Small intestine (tissue), 7 donors: ENCODE results near the gene SLC25A22. TPM values are rescaled to one million over a fixed set of nuclear protein-coding genes. Genes with fewer than 3 reads are reported as not detected.

ENCODE experiments used
- DNase-seq, 2 donors: peaks; one replicate each; pipeline versions ENCODE4 v3.0.0 to v3.0.0-alpha.2; 2013
- FAIRE-seq: peaks from 2 replicates; lab custom pipeline; 2012; peaks lifted over from hg19 to GRCh38; lab: Jason Lieb, UNC
- H3K27ac ChIP-seq, 3 donors: one replicate each; pipeline ENCODE4 v1.5.1; 2013; ENCODE audit warnings: low read length in 2 of 3, mild to moderate bottlenecking in 2 of 3, control low read depth in 1 of 3, inconsistent platforms in 1 of 3, low read depth in 1 of 3, moderate library complexity in 1 of 3
- H3K27me3 ChIP-seq, 3 donors: one replicate each; pipeline ENCODE4 v1.6.1; 2013; ENCODE audit warnings: low read length in 3 of 3, inconsistent platforms in 1 of 3; ENCODE audit not compliant: control insufficient read depth in 3 of 3, insufficient read depth in 3 of 3
- H3K36me3 ChIP-seq, 3 donors: one replicate each; pipeline ENCODE4 v1.6.1; 2013; ENCODE audit warnings: low read length in 3 of 3, inconsistent platforms in 1 of 3, low read depth in 1 of 3, mild to moderate bottlenecking in 1 of 3, moderate library complexity in 1 of 3; ENCODE audit not compliant: control insufficient read depth in 3 of 3, insufficient read depth in 2 of 3
- H3K4me1 ChIP-seq, 3 donors: one replicate each; pipeline ENCODE4 v1.6.1; 2013; ENCODE audit warnings: low read length in 2 of 3, inconsistent platforms in 1 of 3, low read depth in 1 of 3, mild to moderate bottlenecking in 1 of 3, moderate library complexity in 1 of 3; ENCODE audit not compliant: control insufficient read depth in 3 of 3, insufficient read depth in 2 of 3
- H3K4me3 ChIP-seq, 3 donors: one replicate each; pipeline ENCODE4 v1.5.1; 2013; ENCODE audit warnings: low read length in 3 of 3, control low read depth in 1 of 3, inconsistent platforms in 1 of 3, low read depth in 1 of 3, mild to moderate bottlenecking in 1 of 3, moderate library complexity in 1 of 3
- H3K9me3 ChIP-seq, 2 donors: one replicate each; pipeline ENCODE4 v1.6.1; 2013; ENCODE audit warnings: low read depth in 1 of 2, low read length in 1 of 2; ENCODE audit not compliant: control insufficient read depth in 2 of 2, insufficient read depth in 1 of 2
- WGBS, 3 donors: extraction: QIAGEN DNeasy Blood & Tissue Kit; methylation state at CpG; one replicate each; pipeline ENCODE4 v1.1.7; 2013; 5-methylcytosine and 5-hydroxymethylcytosine counted together
- polyA plus RNA-seq, 4 donors: library from polyadenylated mRNA; stranded (reverse) in 3 of 4; unstranded in 1 of 4; fragments of 200-250 nt in 3 of 4; fragments of 120-200 nt in 1 of 4; gene quantifications; one replicate each; pipeline versions ENCODE4 v1.2.1 to v1.2.3, GENCODE V29; 2013
- donor health status: healthy with polysubstance abuse.
- donor health status: control.
- donor health status: control.
- donor health status: Bipolar disorder and iron deficiency.
- donor health status: healthy.

SLC25A22 gene
- polyA plus RNA-seq, 4 donors = 10.5 to 21.9 (median 10.8) TPM

DNA sequence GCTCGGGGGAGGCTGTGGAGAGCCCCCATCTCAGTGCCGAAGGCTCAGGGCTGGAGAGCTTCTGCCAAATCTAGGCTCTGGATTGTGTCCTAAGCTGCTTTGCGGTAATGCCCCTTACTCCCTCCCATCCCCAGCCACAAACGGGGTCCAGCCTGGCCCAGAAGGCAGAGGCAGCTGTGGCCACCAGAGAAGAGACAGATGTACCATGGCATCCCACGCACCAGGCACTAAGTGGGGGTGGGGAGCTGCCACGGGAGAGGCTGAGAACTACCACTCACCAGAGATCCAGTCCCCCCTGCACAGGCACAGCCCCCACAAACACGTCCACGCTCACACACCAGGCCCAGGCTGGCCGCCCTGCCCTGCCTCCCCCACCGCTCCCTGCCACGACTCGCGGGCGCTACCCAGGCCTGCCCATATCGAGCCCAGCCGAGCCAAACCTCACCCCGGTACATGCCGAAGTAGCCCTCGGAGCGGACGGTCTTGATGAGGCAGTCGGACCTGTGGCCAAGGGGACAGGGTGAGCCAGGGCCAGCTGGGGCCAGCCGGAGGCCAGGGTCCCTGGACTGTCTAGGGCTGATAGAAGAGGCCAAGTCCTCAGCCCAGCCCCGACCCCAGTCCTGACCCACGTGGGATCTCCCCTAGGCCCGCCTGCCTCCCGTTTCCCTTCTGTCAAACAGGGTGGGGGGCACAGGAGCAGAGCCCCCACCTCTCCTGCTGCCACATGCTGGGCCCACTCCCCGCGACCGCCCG, 3.9 kb downstream of the SLC25A22 start:
- DNase-seq = no peak
- WGBS, 3 donors = 87 to 89% (median 88%) methylated on average over 28 to 31 of the region's 31 CpGs
- H3K4me3 ChIP-seq = no peak overlapping the region
- no peak overlapping the region for H3K27ac ChIP-seq
- peaks cover 0 to 43% (median 5%) of the 10 kb centered on the region in 3 donors for H3K36me3 ChIP-seq
- FAIRE-seq = no peak
- peaks cover 0 to 21% (median 0%) of the 10 kb centered on the region in 3 donors for H3K27me3 ChIP-seq
- H3K9me3 ChIP-seq = no peaks in the 10 kb centered on the region
- peaks cover 3 to 32% (median 10%) of the 10 kb centered on the region in 3 donors for H3K4me1 ChIP-seq

DNA sequence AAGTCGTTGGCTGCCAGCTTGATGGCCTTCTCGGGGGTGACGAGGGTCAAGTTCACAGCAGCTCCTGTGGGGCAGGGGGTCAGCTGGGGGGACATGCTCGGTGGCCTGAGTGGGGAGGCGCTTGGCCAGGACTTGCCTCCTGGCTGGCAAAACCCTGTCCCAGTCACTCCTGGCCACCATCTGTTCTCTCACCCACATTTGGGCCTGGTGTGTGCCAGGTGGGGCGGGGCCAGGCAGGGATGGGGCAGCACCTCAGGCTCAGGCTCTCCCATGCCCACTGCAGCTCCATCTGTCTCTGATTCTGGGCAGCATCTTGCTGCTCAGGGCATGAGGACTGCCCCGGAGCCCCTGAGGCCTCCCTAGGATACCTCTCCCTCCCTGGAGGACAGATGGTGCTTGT, 4.5 kb downstream of the SLC25A22 start:
- Histone ChIP-seq H3K27me3 (peaks cover 0 to 28% (median 0%) of the 10 kb centered on the region in 3 donors), H3K4me1 (peaks cover 3 to 33% (median 10%) of the 10 kb centered on the region in 3 donors), H3K4me3 (no peak overlapping the region), H3K27ac (no peak overlapping the region), H3K9me3 (no peaks in the 10 kb centered on the region), H3K36me3 (peaks cover 0 to 40% (median 5%) of the 10 kb centered on the region in 3 donors)
- FAIRE-seq = no peak
- 77 to 93% (median 82%) methylated on average over 7 of the region's 7 CpGs for WGBS, 3 donors
- DNase-seq = no peak

DNA sequence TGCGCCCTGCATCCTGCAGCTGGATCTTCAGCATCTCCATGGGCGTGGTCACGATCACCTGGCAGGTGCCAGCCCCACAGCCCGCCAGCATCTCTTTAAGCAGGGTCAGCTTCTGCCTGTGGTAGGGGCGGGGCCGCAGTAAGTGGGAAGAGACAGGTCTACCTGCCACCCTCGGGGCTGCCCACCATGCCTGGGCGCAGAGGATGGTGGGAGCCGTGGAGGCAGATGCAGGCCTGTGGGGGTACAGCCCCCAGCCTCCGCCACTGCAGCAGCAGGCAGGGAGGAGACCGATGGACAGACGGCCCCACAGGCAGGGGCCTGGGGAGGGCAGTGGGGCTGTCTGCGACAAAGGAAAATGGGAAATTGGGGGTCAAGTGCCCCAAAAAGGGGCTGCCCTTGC, 5.2 kb downstream of the SLC25A22 start:
- WGBS, 3 donors = 75 to 89% (median 81%) methylated on average over 9 to 13 of the region's 13 CpGs
- Histone ChIP-seq H3K36me3 (peaks cover 0 to 41% (median 5%) of the 10 kb centered on the region in 3 donors), H3K4me3 (no peak overlapping the region), H3K4me1 (peaks cover 3 to 37% (median 10%) of the 10 kb centered on the region in 3 donors), H3K9me3 (no peaks in the 10 kb centered on the region), H3K27ac (no peak overlapping the region), H3K27me3 (peaks cover 0 to 32% (median 0%) of the 10 kb centered on the region in 3 donors)
- DNase-seq = no peak
- FAIRE-seq = no peak

DNA sequence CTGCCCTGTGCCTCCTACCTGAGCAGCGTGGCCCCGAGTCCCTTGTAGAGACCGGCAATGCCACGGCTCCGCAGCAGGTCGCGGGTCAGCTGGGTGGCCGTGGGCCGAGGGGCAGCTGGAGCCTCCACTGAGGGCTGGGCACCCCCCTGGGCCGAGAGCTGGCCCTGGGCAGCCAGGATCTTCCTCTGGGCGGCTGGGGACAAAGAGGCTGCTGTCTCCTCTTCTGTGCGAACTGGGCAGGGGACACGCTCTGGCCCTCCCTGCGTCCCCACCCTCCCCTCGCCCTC, 5.6 kb downstream of the SLC25A22 start:
- peaks cover 3 to 37% (median 10%) of the 10 kb centered on the region in 3 donors for H3K4me1 ChIP-seq
- 94 to 96% (median 94%) methylated on average over 9 to 15 of the region's 15 CpGs for WGBS, 3 donors
- no peak for DNase-seq
- H3K9me3 ChIP-seq = no peaks in the 10 kb centered on the region
- no peak overlapping the region for H3K27ac ChIP-seq
- peaks cover 0 to 44% (median 5%) of the 10 kb centered on the region in 3 donors for H3K36me3 ChIP-seq
- no peak for FAIRE-seq
- H3K4me3 ChIP-seq = no peak overlapping the region
- peaks cover 0 to 32% (median 0%) of the 10 kb centered on the region in 3 donors for H3K27me3 ChIP-seq

DNA sequence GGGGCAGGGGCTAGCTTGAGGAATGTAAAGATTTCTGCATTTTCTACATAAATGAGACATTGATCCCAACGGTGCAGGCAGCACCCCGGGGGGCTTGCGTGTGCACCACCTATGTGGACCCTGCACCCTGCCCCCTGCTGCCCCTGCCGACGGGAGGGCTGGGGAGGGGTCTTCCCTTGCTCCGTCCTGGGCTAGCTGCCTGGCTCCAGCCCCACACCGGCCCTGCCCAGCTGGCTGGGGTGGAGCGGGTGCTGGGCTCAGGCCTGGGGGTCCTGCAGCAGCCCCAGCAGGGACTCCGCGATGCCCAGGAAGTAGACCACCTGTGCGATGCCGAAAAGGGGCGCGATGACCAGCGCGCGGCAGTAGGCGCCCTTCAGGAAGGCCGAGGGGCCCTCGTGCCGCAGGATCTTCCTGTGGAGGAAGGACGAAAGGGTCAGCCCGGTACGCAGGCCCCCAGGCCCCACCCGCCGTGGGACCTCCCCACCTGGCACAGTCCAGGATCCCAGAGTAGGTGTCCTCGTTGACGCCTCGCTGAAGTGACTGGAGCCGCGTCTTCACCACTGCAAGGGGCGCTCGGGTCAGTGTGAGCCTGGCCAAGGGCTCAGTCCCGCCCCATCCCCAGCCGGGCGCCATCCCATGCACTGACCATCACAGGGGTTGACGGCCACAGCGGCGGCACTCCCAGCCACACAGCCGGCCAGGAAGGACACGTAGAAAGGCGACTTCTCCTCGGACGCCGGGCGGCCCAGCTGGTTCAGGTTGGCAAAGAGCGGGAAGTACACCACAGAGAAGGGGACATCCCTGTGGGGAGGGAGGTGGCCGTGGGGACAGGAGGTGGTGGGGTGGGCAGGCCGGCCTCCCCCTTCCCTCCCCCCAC, 6.2 kb downstream of the SLC25A22 start:
- H3K4me1 ChIP-seq = peaks cover 3 to 34% (median 8%) of the 10 kb centered on the region in 3 donors
- FAIRE-seq (no peak), DNase-seq (no peak)
- H3K27me3 ChIP-seq = peaks cover 0 to 32% (median 0%) of the 10 kb centered on the region in 3 donors
- 93 to 94% (median 93%) methylated on average over 39 to 49 of the region's 49 CpGs for WGBS, 3 donors
- no peak overlapping the region for H3K27ac ChIP-seq
- peaks cover 0 to 46% (median 5%) of the 10 kb centered on the region in 3 donors for H3K36me3 ChIP-seq
- H3K9me3 ChIP-seq = no peaks in the 10 kb centered on the region
- H3K4me3 ChIP-seq = no peak overlapping the region

DNA sequence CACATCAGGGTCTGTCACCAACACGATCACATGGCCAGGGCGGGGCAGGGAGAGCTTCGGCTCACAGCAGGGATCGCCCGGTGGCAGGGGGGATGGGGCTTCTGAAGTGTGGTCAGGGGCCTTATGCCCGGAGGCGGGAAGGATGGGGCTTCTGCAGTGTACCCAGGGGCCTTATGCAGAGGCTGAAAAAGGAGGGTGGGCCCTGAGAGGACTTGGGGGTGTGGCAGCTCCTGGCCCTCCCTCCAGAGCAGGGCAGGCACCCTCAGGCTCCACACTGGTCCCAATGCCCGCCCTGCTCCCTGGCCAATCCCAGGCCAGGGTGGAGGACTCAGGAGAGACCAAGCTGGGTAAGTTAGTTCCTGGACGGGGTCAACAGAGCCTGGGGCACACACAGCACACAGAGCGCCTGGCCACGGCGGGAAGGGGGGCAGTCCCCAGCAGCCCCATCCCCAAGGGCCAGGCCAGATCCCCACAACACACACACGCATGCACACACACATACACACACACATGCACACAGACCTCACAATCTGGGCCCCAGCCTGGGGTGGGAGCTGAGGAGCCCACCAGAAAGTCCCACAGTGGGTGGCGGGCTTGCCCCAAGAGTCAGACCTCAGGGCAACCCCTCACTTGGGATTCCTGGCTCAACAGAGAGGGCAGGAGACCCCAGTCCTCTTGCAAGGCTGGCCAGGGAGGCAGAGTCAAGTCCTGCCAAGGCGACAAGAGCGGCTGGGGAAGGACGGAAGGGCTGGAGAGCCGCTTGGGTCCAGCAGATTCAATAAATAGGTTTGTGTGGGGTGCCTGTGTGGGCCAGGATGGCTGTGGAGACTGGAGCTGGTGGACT, 7.1 kb downstream of the SLC25A22 start:
- H3K36me3 ChIP-seq = peaks cover 0 to 49% (median 5%) of the 10 kb centered on the region in 3 donors
- no peak overlapping the region for H3K27ac ChIP-seq
- H3K4me1 ChIP-seq = peaks cover 0 to 26% (median 4%) of the 10 kb centered on the region in 3 donors
- no peak for DNase-seq
- no peaks in the 10 kb centered on the region for H3K9me3 ChIP-seq
- no peak for FAIRE-seq
- no peak overlapping the region for H3K4me3 ChIP-seq
- peaks cover 0 to 32% (median 0%) of the 10 kb centered on the region in 3 donors for H3K27me3 ChIP-seq
- WGBS, 3 donors = 63 to 71% (median 67%) methylated on average over 14 to 18 of the region's 18 CpGs

DNA sequence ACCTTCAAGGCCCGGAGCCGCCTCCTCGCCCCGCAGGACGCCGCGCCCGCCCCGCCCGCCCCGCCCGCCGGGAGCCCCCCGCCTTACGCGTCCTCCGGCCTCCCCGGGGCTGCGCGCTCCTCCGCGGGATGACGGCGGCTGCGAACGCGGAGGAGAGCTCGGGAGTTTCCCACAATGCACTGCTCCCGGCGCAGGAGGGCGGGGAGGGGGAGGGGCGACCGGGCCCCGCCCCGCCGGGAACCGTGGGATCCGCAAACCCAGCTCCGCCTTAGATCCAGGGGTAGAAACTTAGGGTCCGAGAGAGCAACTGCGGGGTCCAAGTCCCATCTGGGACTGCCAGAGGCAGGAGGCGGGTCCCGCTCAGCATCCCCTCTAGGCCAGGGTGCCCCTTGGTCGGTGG, 8.1 kb downstream of the SLC25A22 start, which contains the start of gene CEND1:
Gene CEND1 (minus strand): TSS at position 148 of the 400 bp plus-strand sequence. CDS start 1,514 bp downstream, outside the sequence.
- H3K27ac ChIP-seq = no peak within 1 kb of the TSS
- WGBS, 3 donors = 3 to 5% (median 4%) methylated on average over 20 to 44 of the region's 44 CpGs
- DNase-seq = peak in 1 of 2 donors; percentile 45
- no peaks in the 10 kb centered on the region for H3K9me3 ChIP-seq
- no peak for FAIRE-seq
- H3K4me1 ChIP-seq = peaks cover 0 to 16% (median 0%) of the 10 kb centered on the region in 3 donors
- H3K4me3 ChIP-seq = no peak within 1 kb of the TSS
- peaks cover 0 to 49% (median 5%) of the 10 kb centered on the region in 3 donors for H3K36me3 ChIP-seq
- H3K27me3 ChIP-seq = peaks cover 0 to 32% (median 0%) of the 10 kb centered on the region in 3 donors
